ENCODE measurements around the gene CALML5. TPM values are rescaled to one million over a fixed set of nuclear protein-coding genes. Genes with fewer than 3 reads are reported as not detected.

The CALML5 gene
- total RNA-seq, 1 donor from 2014 or later: not detected

- Mint-ChIP-seq H3K9me3 (ENCODE audit: unreplicated experiment) (no peaks in the 10 kb centered on the region), H3K27me3 (ENCODE audit: unreplicated experiment) (peaks cover 3% of the 10 kb centered on the region), H3K4me3 (ENCODE audit: unreplicated experiment) (no peak overlapping the region), H3K36me3 (ENCODE audit: low read depth, unreplicated experiment) (peaks cover 14% of the 10 kb centered on the region), H3K27ac (ENCODE audit: unreplicated experiment) (no peak overlapping the region), H3K4me1 (ENCODE audit: unreplicated experiment) (peaks cover 24% of the 10 kb centered on the region)
- DNase-seq (ENCODE audit: low spot score): no peak
- no peak for TF ChIP-seq CTCF (IDR thresholded peaks at IDR 0.05; ENCODE audit: unreplicated experiment)
Observed at GRCh38 chr10:5458425-5458824, 40.9 kb downstream of the CALML5 start.

DNA sequence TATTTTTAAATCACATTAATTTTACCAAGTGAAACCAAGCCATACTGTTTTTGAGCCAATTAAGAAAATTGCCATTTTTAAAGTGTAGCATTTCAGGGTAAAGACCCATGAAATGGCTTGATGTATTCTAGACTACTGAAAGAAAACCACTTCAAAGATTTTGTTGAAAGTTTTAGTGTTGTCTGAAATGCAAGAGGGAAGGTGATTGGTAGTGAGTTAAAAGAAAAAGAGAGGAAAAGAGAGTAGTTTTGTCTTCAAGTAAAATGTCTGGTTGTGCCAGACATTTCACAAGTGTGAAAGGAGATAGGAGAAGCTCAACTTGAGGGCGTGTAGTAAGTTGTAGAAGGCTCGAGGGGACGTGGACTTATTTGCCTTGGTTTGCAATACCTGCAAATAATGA, 41.6 kb downstream of the CALML5 start:
- TF ChIP-seq CTCF (IDR thresholded peaks at IDR 0.05; ENCODE audit: unreplicated experiment): no peak
- no peak for DNase-seq (ENCODE audit: low spot score)
- Mint-ChIP-seq H3K27me3 (ENCODE audit: unreplicated experiment) (peaks cover 3% of the 10 kb centered on the region), H3K4me1 (ENCODE audit: unreplicated experiment) (peaks cover 17% of the 10 kb centered on the region), H3K9me3 (ENCODE audit: unreplicated experiment) (no peaks in the 10 kb centered on the region), H3K36me3 (ENCODE audit: low read depth, unreplicated experiment) (peaks cover 13% of the 10 kb centered on the region), H3K27ac (ENCODE audit: unreplicated experiment) (no peak overlapping the region), H3K4me3 (ENCODE audit: unreplicated experiment) (no peak overlapping the region)

GRCh38 chr10:5456563-5456962, 42.8 kb downstream of the CALML5 start:
- TF ChIP-seq CTCF (IDR thresholded peaks at IDR 0.05; ENCODE audit: unreplicated experiment): no peak
- peaks cover 3% of the 10 kb centered on the region for H3K27me3 Mint-ChIP-seq (ENCODE audit: unreplicated experiment)
- H3K36me3 Mint-ChIP-seq (ENCODE audit: low read depth, unreplicated experiment): peaks cover 13% of the 10 kb centered on the region
- DNase-seq (ENCODE audit: low spot score): no peak
- no peak overlapping the region for H3K27ac Mint-ChIP-seq (ENCODE audit: unreplicated experiment)
- H3K4me3 Mint-ChIP-seq (ENCODE audit: unreplicated experiment): no peak overlapping the region
- peaks cover 5% of the 10 kb centered on the region for H3K4me1 Mint-ChIP-seq (ENCODE audit: unreplicated experiment)
- H3K9me3 Mint-ChIP-seq (ENCODE audit: unreplicated experiment): no peaks in the 10 kb centered on the region

- peaks cover 5% of the 10 kb centered on the region for H3K4me1 Mint-ChIP-seq (ENCODE audit: unreplicated experiment)
- no peak for DNase-seq (ENCODE audit: low spot score)
- peaks cover 13% of the 10 kb centered on the region for H3K36me3 Mint-ChIP-seq (ENCODE audit: low read depth, unreplicated experiment)
- H3K4me3 Mint-ChIP-seq (ENCODE audit: unreplicated experiment): peak overlapping the region; percentile 44
- no peaks in the 10 kb centered on the region for H3K9me3 Mint-ChIP-seq (ENCODE audit: unreplicated experiment)
- peak overlapping the region; percentile 16 for H3K27ac Mint-ChIP-seq (ENCODE audit: unreplicated experiment)
- TF ChIP-seq CTCF (IDR thresholded peaks at IDR 0.05; ENCODE audit: unreplicated experiment): no peak
- no peaks in the 10 kb centered on the region for H3K27me3 Mint-ChIP-seq (ENCODE audit: unreplicated experiment)
Observed at GRCh38 chr10:5453749-5454489, 45.5 kb downstream of the CALML5 start.

DNA sequence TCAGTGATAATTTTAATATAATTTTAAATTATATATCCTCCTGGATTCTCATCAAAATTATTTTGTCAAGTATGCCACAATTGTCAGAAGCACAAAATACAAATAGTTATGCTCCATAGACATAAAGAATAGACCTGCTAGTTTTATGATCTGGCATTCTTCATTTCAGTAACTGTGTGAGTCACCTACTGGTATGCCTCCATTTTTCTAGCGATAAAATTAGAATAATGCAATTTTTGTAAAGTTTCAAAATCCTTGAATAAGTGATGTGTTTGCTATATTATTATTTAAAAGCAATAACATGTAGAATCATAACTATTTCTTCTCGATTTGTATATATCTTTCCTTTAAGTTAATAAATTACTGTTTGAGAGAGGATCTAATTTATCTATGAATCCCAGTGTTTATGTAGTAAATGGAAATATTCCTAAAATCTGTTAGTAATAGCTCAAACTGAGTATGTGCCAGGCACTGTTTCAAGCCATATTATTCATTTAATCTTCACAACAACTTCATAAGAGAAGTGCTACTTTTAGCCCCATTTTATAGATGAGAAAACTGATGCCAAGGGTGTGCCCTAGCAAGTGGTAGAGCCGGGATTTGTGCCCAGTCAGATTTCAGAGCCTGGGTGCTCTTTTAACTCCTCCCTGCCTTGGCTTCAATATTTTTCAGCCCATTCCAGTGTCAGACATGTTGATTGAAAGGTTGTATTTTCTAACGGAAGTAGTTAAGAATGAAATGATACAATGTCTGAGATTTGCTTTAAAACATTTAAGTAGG, 48.6 kb downstream of the CALML5 start:
- Mint-ChIP-seq H3K27ac (ENCODE audit: unreplicated experiment) (no peak overlapping the region), H3K36me3 (ENCODE audit: low read depth, unreplicated experiment) (peaks cover 13% of the 10 kb centered on the region), H3K27me3 (ENCODE audit: unreplicated experiment) (peaks cover 1% of the 10 kb centered on the region), H3K4me3 (ENCODE audit: unreplicated experiment) (no peak overlapping the region), H3K4me1 (ENCODE audit: unreplicated experiment) (peaks cover 11% of the 10 kb centered on the region), H3K9me3 (ENCODE audit: unreplicated experiment) (no peaks in the 10 kb centered on the region)
- TF ChIP-seq CTCF (IDR thresholded peaks at IDR 0.05; ENCODE audit: unreplicated experiment): no peak
- DNase-seq (ENCODE audit: low spot score): no peak
